WTC11 (cell line): Measurements from ENCODE around the gene RSPH1. TPM values are rescaled to one million over a fixed set of nuclear protein-coding genes. Genes with fewer than 3 reads are reported as not detected.

ENCODE experiments used
- ATAC-seq: fragments of 200-7000 bp; cut with Tn5 transposase; 2 replicates; pipeline ENCODE4 v1.10.0; 2021; ENCODE audit warnings: mild to moderate bottlenecking, moderate library complexity
- CTCF ChIA-PET: fragments of 300-600 bp; sonication (Branson Sonifier 250); formaldehyde crosslinking; loops from one replicate; lab custom pipeline; 2021; ENCODE audit warnings: antibody characterized with exemption; lab: Charles Lee
- POLR2A ChIA-PET: fragments of 350-600 bp; sonication (Branson Sonifier 250); formaldehyde crosslinking; loops from one replicate; lab custom pipeline; 2021; ENCODE audit warnings: antibody characterized with exemption; lab: Charles Lee
- DNase-seq: peaks from one replicate; pipeline ENCODE4 v3.0.0; 2021; ENCODE audit warnings: low spot score
- H3K27ac Mint-ChIP-seq: 2 replicates; pipeline ENCODE4 v1.8.0; 2021; ENCODE audit warnings: mixed read lengths
- H3K27me3 Mint-ChIP-seq: 2 replicates; pipeline ENCODE4 v1.8.0; 2021; ENCODE audit warnings: low read depth, mild to moderate bottlenecking, moderate library complexity, mixed read lengths
- H3K36me3 Mint-ChIP-seq: 2 replicates; pipeline ENCODE4 v1.8.0; 2021; ENCODE audit warnings: mixed read lengths
- H3K4me1 Mint-ChIP-seq: 2 replicates; pipeline ENCODE4 v1.8.0; 2022; ENCODE audit warnings: mixed read lengths
- H3K4me3 Mint-ChIP-seq: 2 replicates; pipeline ENCODE4 v1.8.0; 2021; ENCODE audit warnings: mild to moderate bottlenecking, moderate library complexity, mixed read lengths
- H3K9me3 Mint-ChIP-seq: 2 replicates; pipeline ENCODE4 v1.8.0; 2021; ENCODE audit warnings: mixed read lengths
- E2F5 ChIP-seq: sonication (generic); formaldehyde crosslinking; IDR thresholded peaks from 2 replicates; pipeline ENCODE4 v1.8.1; 2022; ENCODE audit warnings: mild to moderate bottlenecking, moderate library complexity, missing genetic modification reagents
- EMX1 ChIP-seq: fragments of 250-450 bp; sonication (Bioruptor Pico); IDR thresholded peaks from 2 replicates; pipeline ENCODE4 v1.8.0; 2021; ENCODE audit warnings: mild to moderate bottlenecking
- GRHL2 ChIP-seq: fragments of 250-450 bp; sonication (Bioruptor Pico); IDR thresholded peaks from 2 replicates; pipeline ENCODE4 v1.8.0; 2022; ENCODE audit warnings: mild to moderate bottlenecking, moderate library complexity; ENCODE audit not compliant: insufficient replicate concordance, severe bottlenecking
- KAT7 ChIP-seq: sonication (generic); formaldehyde crosslinking; IDR thresholded peaks from 2 replicates; pipeline ENCODE4 v1.8.1; 2023; ENCODE audit warnings: missing genetic modification reagents, mild to moderate bottlenecking, borderline replicate concordance
- PREB ChIP-seq: sonication (generic); formaldehyde crosslinking; IDR thresholded peaks from 2 replicates; pipeline ENCODE4 v1.8.1; 2022; ENCODE audit warnings: mild to moderate bottlenecking, missing genetic modification reagents, moderate library complexity, borderline replicate concordance
- PRRX2 ChIP-seq: fragments of 250-450 bp; sonication (Bioruptor Pico); IDR thresholded peaks from 2 replicates; pipeline ENCODE4 v1.8.0; 2021; ENCODE audit warnings: mild to moderate bottlenecking
- ZNF138 ChIP-seq: sonication (generic); formaldehyde crosslinking; conservative IDR thresholded peaks from 2 replicates; pipeline ENCODE4 v1.8.1; 2022; ENCODE audit warnings: mild to moderate bottlenecking, moderate library complexity, missing genetic modification reagents
- ZNF317 ChIP-seq: sonication (generic); formaldehyde crosslinking; IDR thresholded peaks from 2 replicates; pipeline ENCODE4 v1.8.1; 2023; ENCODE audit warnings: low read depth, mild to moderate bottlenecking, moderate library complexity, missing genetic modification reagents, borderline replicate concordance
- total RNA-seq: library from RNA; stranded (reverse); gene quantifications from 3 replicates; pipeline ENCODE4 v1.2.3, GENCODE V29; 2021
- TF ChIP-seq, protein P1 (sequence below): sonication (generic); formaldehyde crosslinking; IDR thresholded peaks from 2 replicates; pipeline ENCODE4 v1.8.0; 2022; ENCODE audit warnings: mild to moderate bottlenecking, missing genetic modification reagents
- TF ChIP-seq, protein P2 (sequence below): fragments of 250-450 bp; sonication (Bioruptor Pico); IDR thresholded peaks from 2 replicates; pipeline ENCODE4 v1.9.0; 2021; ENCODE audit warnings: mild to moderate bottlenecking

The RSPH1 gene
- total RNA-seq, 1 experiment from 2014 or later: 0.11 TPM

- peaks cover 17% of the 10 kb centered on the region for H3K4me1 Mint-ChIP-seq
- H3K36me3 Mint-ChIP-seq: peaks cover 8% of the 10 kb centered on the region; the same call in 1 of the 2 replicates
- DNase-seq: no peak
- H3K9me3 Mint-ChIP-seq: no peaks in the 10 kb centered on the region
- H3K27ac Mint-ChIP-seq: no peak overlapping the region
- POLR2A ChIA-PET: interaction anchor here (1.0 kb wide), 1 partner anchor 20 kb away, joined by 3 read pairs; no protein-coding TSS in a partner anchor
- H3K4me3 Mint-ChIP-seq: no peak overlapping the region
- no peaks in the 10 kb centered on the region for H3K27me3 Mint-ChIP-seq
- TF ChIP-seq KAT7 (CRISPR knock-in tag): no peak
- TF ChIP-seq, protein P1, sequence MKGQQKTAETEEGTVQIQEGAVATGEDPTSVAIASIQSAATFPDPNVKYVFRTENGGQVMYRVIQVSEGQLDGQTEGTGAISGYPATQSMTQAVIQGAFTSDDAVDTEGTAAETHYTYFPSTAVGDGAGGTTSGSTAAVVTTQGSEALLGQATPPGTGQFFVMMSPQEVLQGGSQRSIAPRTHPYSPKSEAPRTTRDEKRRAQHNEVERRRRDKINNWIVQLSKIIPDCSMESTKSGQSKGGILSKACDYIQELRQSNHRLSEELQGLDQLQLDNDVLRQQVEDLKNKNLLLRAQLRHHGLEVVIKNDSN: no peak
- TF ChIP-seq ZNF138: no peak
- no peak for ATAC-seq
- CTCF ChIA-PET: no interaction called here
Measured at GRCh38 chr21:42533963-42534355, 37.9 kb upstream of the RSPH1 start.

- CTCF ChIA-PET: interaction anchor here (1.3 kb wide), 1 partner anchor 65 kb away, joined by 3 read pairs; no protein-coding TSS in a partner anchor
Measured at GRCh38 chr21:42533306-42533962, 37.4 kb upstream of the RSPH1 start.

More at GRCh38 chr21:42533306-42533962, 37.4 kb upstream of the RSPH1 start:
- H3K4me3 Mint-ChIP-seq: no peak overlapping the region
- ATAC-seq: no peak
- peaks cover 17% of the 10 kb centered on the region for H3K4me1 Mint-ChIP-seq
- TF ChIP-seq PRRX2: no peak
- TF ChIP-seq, protein P2, sequence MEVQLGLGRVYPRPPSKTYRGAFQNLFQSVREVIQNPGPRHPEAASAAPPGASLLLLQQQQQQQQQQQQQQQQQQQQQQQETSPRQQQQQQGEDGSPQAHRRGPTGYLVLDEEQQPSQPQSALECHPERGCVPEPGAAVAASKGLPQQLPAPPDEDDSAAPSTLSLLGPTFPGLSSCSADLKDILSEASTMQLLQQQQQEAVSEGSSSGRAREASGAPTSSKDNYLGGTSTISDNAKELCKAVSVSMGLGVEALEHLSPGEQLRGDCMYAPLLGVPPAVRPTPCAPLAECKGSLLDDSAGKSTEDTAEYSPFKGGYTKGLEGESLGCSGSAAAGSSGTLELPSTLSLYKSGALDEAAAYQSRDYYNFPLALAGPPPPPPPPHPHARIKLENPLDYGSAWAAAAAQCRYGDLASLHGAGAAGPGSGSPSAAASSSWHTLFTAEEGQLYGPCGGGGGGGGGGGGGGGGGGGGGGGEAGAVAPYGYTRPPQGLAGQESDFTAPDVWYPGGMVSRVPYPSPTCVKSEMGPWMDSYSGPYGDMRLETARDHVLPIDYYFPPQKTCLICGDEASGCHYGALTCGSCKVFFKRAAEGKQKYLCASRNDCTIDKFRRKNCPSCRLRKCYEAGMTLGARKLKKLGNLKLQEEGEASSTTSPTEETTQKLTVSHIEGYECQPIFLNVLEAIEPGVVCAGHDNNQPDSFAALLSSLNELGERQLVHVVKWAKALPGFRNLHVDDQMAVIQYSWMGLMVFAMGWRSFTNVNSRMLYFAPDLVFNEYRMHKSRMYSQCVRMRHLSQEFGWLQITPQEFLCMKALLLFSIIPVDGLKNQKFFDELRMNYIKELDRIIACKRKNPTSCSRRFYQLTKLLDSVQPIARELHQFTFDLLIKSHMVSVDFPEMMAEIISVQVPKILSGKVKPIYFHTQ (CRISPR knock-in tag): no peak
- no peak for TF ChIP-seq KAT7 (CRISPR knock-in tag)
- no peak for TF ChIP-seq E2F5 (CRISPR knock-in tag)
- TF ChIP-seq, protein P1: no peak
- TF ChIP-seq EMX1 (CRISPR knock-in tag): no peak
- no peak for TF ChIP-seq GRHL2 (CRISPR knock-in tag)
- no peak for TF ChIP-seq ZNF317 (CRISPR knock-in tag)
- TF ChIP-seq PREB (CRISPR knock-in tag): no peak
- POLR2A ChIA-PET: interaction anchor here (1.0 kb wide), 1 partner anchor 21 kb away, joined by 3 read pairs; no protein-coding TSS in a partner anchor
- H3K36me3 Mint-ChIP-seq: peaks cover 8% of the 10 kb centered on the region; the same call in 1 of the 2 replicates
- no peaks in the 10 kb centered on the region for H3K9me3 Mint-ChIP-seq
- H3K27ac Mint-ChIP-seq: no peak overlapping the region
- H3K27me3 Mint-ChIP-seq: no peaks in the 10 kb centered on the region
- DNase-seq: no peak
